Activated CD4-positive, alpha-beta memory T cell treated with anti-CD3 and anti-CD28 coated beads, Interleukin-2, amount 10 ng/mL, durations not matched to agents 7 days and 5 days (primary cell): ENCODE results near the gene NKAIN2. TPM values are rescaled to one million over a fixed set of nuclear protein-coding genes. Genes with fewer than 3 reads are reported as not detected.
"Not testable (repeated sequence)": the region's sequence is repeated elsewhere in the genome, so short reads cannot be mapped to it uniquely, and the experiment has no call there.

ENCODE experiments used
- CTCF ChIA-PET: fragments of 350-600 bp; sonication (Branson Sonifier 250); formaldehyde crosslinking; loops from one replicate; lab custom pipeline; 2021; ENCODE audit warnings: antibody characterized with exemption, inconsistent platforms; lab: Charles Lee
- POLR2A ChIA-PET: fragments of 350-600 bp; sonication (Branson Sonifier 250); formaldehyde crosslinking; loops from one replicate; lab custom pipeline; 2021; ENCODE audit warnings: antibody characterized with exemption; lab: Charles Lee
- DNase-seq: peaks from one replicate; pipeline ENCODE4 v3.0.0-alpha.2; 2020
- H3K27ac Mint-ChIP-seq: one replicate; pipeline ENCODE4 v1.8.0; 2021; ENCODE audit warnings: mild to moderate bottlenecking, mixed read lengths
- H3K27me3 Mint-ChIP-seq: one replicate; pipeline ENCODE4 v1.8.0; 2021; ENCODE audit warnings: mixed read lengths
- H3K36me3 Mint-ChIP-seq: one replicate; pipeline ENCODE4 v1.8.0; 2021; ENCODE audit warnings: low read depth, mixed read lengths
- H3K4me1 Mint-ChIP-seq: one replicate; pipeline ENCODE4 v1.8.0; 2021; ENCODE audit warnings: mixed read lengths
- H3K4me3 Mint-ChIP-seq: one replicate; pipeline ENCODE4 v1.8.0; 2021; ENCODE audit warnings: mild to moderate bottlenecking, mixed read lengths
- H3K9me3 Mint-ChIP-seq: one replicate; pipeline ENCODE4 v1.8.0; 2021; ENCODE audit warnings: mixed read lengths
- total RNA-seq, 2 experiments: library from RNA; stranded (reverse); gene quantifications; one replicate each; pipeline ENCODE4 v1.2.3, GENCODE V29; 2021

NKAIN2 gene
- total RNA-seq, 2 experiments from 2014 or later, result not detected

- Mint-ChIP-seq H3K27me3 (no peaks in the 10 kb centered on the region), H3K27ac (no peak overlapping the region), H3K4me1 (no peaks in the 10 kb centered on the region), H3K4me3 (no peak overlapping the region), H3K36me3 (no peaks in the 10 kb centered on the region), H3K9me3 (peaks cover 4% of the 10 kb centered on the region)
- ChIA-PET POLR2A (no interaction called here), CTCF (no interaction called here)
- no peak for DNase-seq
Observed at GRCh38 chr6:124355146-124355545, 551.5 kb downstream of the NKAIN2 start.

GRCh38 chr6:124356276-124356810, 552.7 kb downstream of the NKAIN2 start:
- Mint-ChIP-seq H3K4me3 (no peak overlapping the region), H3K27ac (no peak overlapping the region), H3K9me3 (peaks cover 4% of the 10 kb centered on the region), H3K27me3 (no peaks in the 10 kb centered on the region), H3K36me3 (no peaks in the 10 kb centered on the region), H3K4me1 (no peaks in the 10 kb centered on the region)
- POLR2A ChIA-PET, result no interaction called here
- CTCF ChIA-PET, result no interaction called here
- DNase-seq, result no peak

- ChIA-PET POLR2A (no interaction called here), CTCF (no interaction called here)
- H3K27me3 Mint-ChIP-seq, result no peaks in the 10 kb centered on the region
- peaks cover 4% of the 10 kb centered on the region for H3K9me3 Mint-ChIP-seq
- H3K4me3 Mint-ChIP-seq, result no peak overlapping the region
- DNase-seq, result no peak
- no peaks in the 10 kb centered on the region for H3K36me3 Mint-ChIP-seq
- no peaks in the 10 kb centered on the region for H3K4me1 Mint-ChIP-seq
- no peak overlapping the region for H3K27ac Mint-ChIP-seq
Observed at GRCh38 chr6:124356811-124357210, 553.1 kb downstream of the NKAIN2 start.

DNA sequence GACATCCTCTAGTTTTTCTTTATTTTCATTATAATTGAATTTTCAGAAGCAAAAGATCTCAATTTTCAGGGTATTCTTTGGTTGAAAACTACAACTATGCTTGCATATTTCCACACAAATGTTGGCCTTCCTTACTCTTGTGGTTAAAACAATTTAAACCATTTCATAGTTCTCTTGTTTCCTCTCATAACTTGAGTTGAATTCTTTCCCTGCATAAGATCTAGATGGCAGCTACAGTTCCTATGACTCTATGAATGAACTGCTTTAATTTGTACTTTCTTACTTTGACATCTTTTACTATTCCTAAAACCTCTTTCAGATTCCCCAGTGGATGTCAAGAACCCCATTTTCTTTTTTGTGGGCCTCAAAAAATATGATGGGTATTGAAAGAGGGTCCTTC, 564.5 kb downstream of the NKAIN2 start:
- ChIA-PET CTCF (no interaction called here), POLR2A (no interaction called here)
- no peak for DNase-seq
- Mint-ChIP-seq H3K4me3 (no peak overlapping the region), H3K9me3 (no peaks in the 10 kb centered on the region), H3K27ac (no peak overlapping the region), H3K27me3 (no peaks in the 10 kb centered on the region), H3K36me3 (no peaks in the 10 kb centered on the region), H3K4me1 (no peaks in the 10 kb centered on the region)

DNA sequence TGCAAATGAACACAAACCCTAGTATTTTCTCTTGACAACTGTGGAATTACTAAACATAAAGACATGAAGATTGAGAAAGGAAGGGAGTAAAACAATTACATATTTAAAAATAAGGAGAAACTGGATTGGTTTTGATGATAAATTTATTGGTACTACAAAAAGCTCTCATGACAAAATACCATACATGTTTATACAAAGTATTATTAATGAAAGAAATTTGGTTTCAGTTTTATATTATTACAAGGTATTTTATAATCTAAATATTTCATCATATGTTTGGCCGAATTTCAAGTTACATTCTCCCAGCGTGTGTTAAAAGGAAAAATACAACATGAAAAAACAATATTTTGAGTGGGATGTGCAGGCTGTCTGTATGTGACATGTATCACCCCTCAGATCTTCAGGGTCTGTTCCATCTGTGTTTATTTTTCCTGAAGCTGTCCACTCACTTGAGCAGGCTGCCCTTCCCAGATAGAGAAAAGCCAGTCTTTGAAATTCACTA, 568.4 kb downstream of the NKAIN2 start:
- Mint-ChIP-seq H3K27me3 (no peaks in the 10 kb centered on the region), H3K4me3 (no peak overlapping the region), H3K9me3 (no peaks in the 10 kb centered on the region), H3K27ac (no peak overlapping the region), H3K36me3 (no peaks in the 10 kb centered on the region), H3K4me1 (no peaks in the 10 kb centered on the region)
- ChIA-PET POLR2A (no interaction called here), CTCF (no interaction called here)
- no peak for DNase-seq

DNA sequence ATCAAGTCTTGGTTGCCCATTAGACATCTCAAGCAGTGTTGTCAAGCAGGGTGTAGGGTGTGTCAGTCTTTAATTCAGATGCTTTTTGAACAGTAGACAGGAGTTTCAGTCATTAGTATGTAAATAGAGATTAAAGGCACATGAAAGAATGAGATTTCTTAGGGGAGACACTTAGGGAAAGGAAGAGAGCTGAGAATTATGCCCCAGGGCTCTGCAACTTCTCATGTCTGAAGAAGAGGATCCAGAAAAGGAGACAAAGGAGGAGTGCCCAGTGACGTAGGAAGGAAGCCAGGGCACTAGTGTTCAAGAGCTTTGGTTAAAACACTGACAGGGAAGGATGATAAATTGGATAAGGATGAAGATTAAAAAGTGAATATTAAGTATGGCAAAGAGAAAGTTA, 569.7 kb downstream of the NKAIN2 start:
- Mint-ChIP-seq H3K27me3 (no peaks in the 10 kb centered on the region), H3K27ac (no peak overlapping the region), H3K9me3 (no peaks in the 10 kb centered on the region), H3K4me1 (no peaks in the 10 kb centered on the region), H3K4me3 (no peak overlapping the region), H3K36me3 (no peaks in the 10 kb centered on the region)
- ChIA-PET POLR2A (no interaction called here), CTCF (no interaction called here)
- no peak for DNase-seq

GRCh38 chr6:124389127-124389526, 585.5 kb downstream of the NKAIN2 start:
- CTCF ChIA-PET, result no interaction called here
- Mint-ChIP-seq H3K27ac (no peak overlapping the region), H3K36me3 (no peaks in the 10 kb centered on the region), H3K27me3 (no peaks in the 10 kb centered on the region), H3K9me3 (no peaks in the 10 kb centered on the region), H3K4me1 (no peaks in the 10 kb centered on the region), H3K4me3 (no peak overlapping the region)
- POLR2A ChIA-PET, result no interaction called here
- DNase-seq, result no peak

DNA sequence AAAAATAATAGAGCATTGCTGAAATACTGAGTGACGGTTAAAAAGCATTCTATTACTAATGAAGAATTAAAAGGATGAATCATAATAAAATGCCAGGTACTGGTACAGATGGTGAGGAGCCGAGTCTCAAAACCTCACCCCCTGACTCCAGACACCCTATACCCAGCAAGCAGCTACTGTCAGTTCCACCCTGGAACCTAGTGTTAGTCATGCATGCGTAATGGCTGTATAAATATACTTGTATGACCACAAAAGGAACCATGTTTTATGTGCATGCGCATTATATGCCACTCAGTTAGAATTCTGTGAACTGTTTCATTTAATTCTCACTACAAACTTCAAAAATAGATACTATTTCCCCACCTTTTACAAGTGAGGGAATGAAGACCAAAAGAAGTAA, 589.9 kb downstream of the NKAIN2 start:
- no peak for DNase-seq
- Mint-ChIP-seq H3K9me3 (peaks cover 2% of the 10 kb centered on the region), H3K4me1 (no peaks in the 10 kb centered on the region), H3K4me3 (no peak overlapping the region), H3K27ac (no peak overlapping the region), H3K36me3 (no peaks in the 10 kb centered on the region), H3K27me3 (no peaks in the 10 kb centered on the region)
- ChIA-PET POLR2A (no interaction called here), CTCF (no interaction called here)

- no peaks in the 10 kb centered on the region for H3K4me1 Mint-ChIP-seq
- ChIA-PET CTCF (no interaction called here), POLR2A (no interaction called here)
- no peak for DNase-seq
- H3K27me3 Mint-ChIP-seq, result no peaks in the 10 kb centered on the region
- no peak overlapping the region for H3K4me3 Mint-ChIP-seq
- no peaks in the 10 kb centered on the region for H3K36me3 Mint-ChIP-seq
- no peak overlapping the region for H3K27ac Mint-ChIP-seq
- peaks cover 2% of the 10 kb centered on the region for H3K9me3 Mint-ChIP-seq
Observed at GRCh38 chr6:124396361-124396760, 592.7 kb downstream of the NKAIN2 start.

DNA sequence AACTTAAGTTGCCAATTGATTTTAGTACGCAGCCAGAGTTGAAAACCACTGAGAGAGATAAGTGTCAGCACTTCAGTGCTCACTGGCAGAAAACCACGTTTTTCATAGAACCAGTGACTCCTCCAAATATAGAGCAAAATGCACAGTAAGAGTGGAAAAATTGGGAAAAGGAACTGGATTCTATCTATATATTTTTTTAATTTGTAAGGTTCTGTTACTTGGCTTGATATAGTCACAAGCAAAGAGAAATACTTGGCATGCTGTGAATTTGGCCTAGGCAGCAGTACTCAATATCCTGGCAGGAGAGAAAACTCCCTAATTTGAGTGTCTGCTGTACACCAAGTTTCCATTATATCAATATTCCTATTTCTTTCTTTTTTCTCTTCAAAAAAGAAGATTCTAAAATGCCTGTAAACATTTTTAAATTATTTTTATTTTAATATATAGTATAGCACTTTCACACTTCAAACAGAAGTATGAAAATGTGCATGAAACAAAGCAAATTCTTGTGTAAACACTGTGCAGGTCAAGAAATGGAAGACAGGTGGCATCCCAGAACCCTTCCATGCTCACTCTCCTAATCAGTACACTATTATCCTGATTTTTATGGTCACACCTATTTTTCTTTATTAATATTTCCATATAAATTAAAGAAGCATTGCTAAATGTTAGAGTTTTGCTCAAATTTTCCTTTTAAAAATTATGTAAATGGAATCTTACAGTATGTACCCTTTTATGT, 596.8 kb downstream of the NKAIN2 start:
- Mint-ChIP-seq H3K27me3 (no peaks in the 10 kb centered on the region), H3K4me1 (no peaks in the 10 kb centered on the region), H3K36me3 (no peaks in the 10 kb centered on the region), H3K4me3 (no peak overlapping the region), H3K9me3 (peaks cover 2% of the 10 kb centered on the region), H3K27ac (no peak overlapping the region)
- ChIA-PET POLR2A (no interaction called here), CTCF (no interaction called here)
- DNase-seq, result no peak

DNA sequence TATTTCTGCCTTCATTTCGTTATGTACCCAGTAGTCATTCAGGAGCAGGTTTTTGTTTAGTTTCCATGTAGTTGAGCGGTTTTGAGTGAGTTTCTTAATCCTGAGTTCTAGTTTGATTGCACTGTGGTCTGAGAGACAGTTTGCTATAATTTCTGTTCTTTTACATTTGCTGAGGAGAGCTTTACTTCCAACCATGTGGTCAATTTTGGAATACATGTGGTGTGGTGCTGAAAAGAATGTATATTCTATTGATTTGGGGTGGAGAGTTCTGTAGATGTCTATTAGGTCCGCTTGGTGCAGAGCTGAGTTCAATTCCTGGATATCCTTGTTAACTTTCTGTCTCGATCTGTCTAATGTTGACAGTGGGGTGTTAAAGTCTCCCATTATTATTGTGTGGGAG, 606.8 kb downstream of the NKAIN2 start:
- CTCF ChIA-PET, H3K36me3 Mint-ChIP-seq, H3K27me3 Mint-ChIP-seq, H3K9me3 Mint-ChIP-seq, H3K4me1 Mint-ChIP-seq, H3K27ac Mint-ChIP-seq, POLR2A ChIA-PET, DNase-seq, H3K4me3 Mint-ChIP-seq: not testable (repeated sequence)

DNA sequence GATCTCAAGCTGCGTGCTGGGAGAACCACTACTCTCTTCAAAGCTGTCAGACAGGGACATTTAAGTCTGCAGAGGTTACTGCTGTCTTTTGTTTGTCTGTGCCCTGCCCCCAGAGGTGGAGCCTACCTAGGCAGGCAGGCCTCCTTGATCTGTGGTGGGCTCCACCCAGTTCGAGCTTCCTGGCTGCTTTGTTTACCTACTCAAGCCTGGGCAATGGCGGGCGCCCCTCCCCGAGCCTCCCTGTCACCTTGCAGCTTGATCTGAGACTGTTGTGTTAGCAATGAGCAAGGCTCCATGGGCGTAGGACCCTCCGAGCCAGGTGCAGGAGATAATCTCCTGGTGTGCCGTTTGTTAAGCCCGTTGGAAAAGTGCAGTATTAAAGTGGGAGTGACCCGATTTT, 609.0 kb downstream of the NKAIN2 start:
- H3K9me3 Mint-ChIP-seq, H3K27me3 Mint-ChIP-seq, H3K4me1 Mint-ChIP-seq, DNase-seq, H3K27ac Mint-ChIP-seq, POLR2A ChIA-PET, H3K36me3 Mint-ChIP-seq, H3K4me3 Mint-ChIP-seq, CTCF ChIA-PET: not testable (repeated sequence)

GRCh38 chr6:124420116-124420840, 616.6 kb downstream of the NKAIN2 start:
- DNase-seq, result no peak
- H3K36me3 Mint-ChIP-seq, result no peaks in the 10 kb centered on the region
- no peaks in the 10 kb centered on the region for H3K4me1 Mint-ChIP-seq
- no peaks in the 10 kb centered on the region for H3K27me3 Mint-ChIP-seq
- H3K27ac Mint-ChIP-seq, result no peak overlapping the region
- ChIA-PET CTCF (no interaction called here), POLR2A (no interaction called here)
- H3K4me3 Mint-ChIP-seq, result no peak overlapping the region
- H3K9me3 Mint-ChIP-seq, result no peaks in the 10 kb centered on the region
